ENCODE data around the gene SPECC1L.
A peak's percentile ranks its signal among the peaks of the same experiment; 100 is the strongest.

Gene SPECC1L

GRCh38 chr22:24414523-24414922 lies 143.9 kb downstream of the SPECC1L start:
- Histone ChIP-seq H3K27ac (ENCODE audit: low read length) (no peak overlapping the region), H3K4me3 (ENCODE audit: low read depth in 1 of 2, low read length in 2 of 2) (no peak overlapping the region), H2AFZ (ENCODE audit: low read depth, low read length) (no peak overlapping the region), H3K79me2 (ENCODE audit: insufficient read depth, low read length) (no peaks in the 10 kb centered on the region), H3K27me3 (ENCODE audit: insufficient read depth, low read length, poor library complexity) (no peaks in the 10 kb centered on the region), H3K4me1 (ENCODE audit: insufficient read depth, low read length) (no peaks in the 10 kb centered on the region), H3K36me3 (ENCODE audit: insufficient read depth, low read length) (peaks cover 64% of the 10 kb centered on the region), H3K9ac (ENCODE audit: low read depth, low read length) (no peak overlapping the region), H3K4me2 (ENCODE audit: insufficient read depth, low read length) (no peak overlapping the region), H3K9me3 (ENCODE audit: insufficient read depth, low read length, severe bottlenecking) (no peaks in the 10 kb centered on the region), H4K20me1 (ENCODE audit: insufficient read depth, low read length) (0 out of 2 replicates have a peak, but pooled peaks cover 4% of the 10 kb centered on the region)
- ATAC-seq (ENCODE audit: insufficient read depth, low read depth) (no peak), DNase-seq (no peak)
- TF ChIP-seq, protein P1, sequence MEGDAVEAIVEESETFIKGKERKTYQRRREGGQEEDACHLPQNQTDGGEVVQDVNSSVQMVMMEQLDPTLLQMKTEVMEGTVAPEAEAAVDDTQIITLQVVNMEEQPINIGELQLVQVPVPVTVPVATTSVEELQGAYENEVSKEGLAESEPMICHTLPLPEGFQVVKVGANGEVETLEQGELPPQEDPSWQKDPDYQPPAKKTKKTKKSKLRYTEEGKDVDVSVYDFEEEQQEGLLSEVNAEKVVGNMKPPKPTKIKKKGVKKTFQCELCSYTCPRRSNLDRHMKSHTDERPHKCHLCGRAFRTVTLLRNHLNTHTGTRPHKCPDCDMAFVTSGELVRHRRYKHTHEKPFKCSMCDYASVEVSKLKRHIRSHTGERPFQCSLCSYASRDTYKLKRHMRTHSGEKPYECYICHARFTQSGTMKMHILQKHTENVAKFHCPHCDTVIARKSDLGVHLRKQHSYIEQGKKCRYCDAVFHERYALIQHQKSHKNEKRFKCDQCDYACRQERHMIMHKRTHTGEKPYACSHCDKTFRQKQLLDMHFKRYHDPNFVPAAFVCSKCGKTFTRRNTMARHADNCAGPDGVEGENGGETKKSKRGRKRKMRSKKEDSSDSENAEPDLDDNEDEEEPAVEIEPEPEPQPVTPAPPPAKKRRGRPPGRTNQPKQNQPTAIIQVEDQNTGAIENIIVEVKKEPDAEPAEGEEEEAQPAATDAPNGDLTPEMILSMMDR (IDR thresholded peaks at IDR 0.05; ENCODE audit: borderline replicate concordance, extremely low read depth, low read length, poor library complexity, severe bottlenecking), result no peak
- no peak for TF ChIP-seq EZH2 (IDR thresholded peaks at IDR 0.05; ENCODE audit: borderline replicate concordance, low read depth, low read length, severe bottlenecking)

- H3K27ac ChIP-seq (ENCODE audit: low read length), result 0 out of 2 replicates have a peak overlapping the region, but pooled peaks have one; percentile 10
These were observed 144.6 kb downstream of the SPECC1L start for GRCh38 chr22:24414984-24415945.

GRCh38 chr22:24416095-24416494 lies 145.5 kb downstream of the SPECC1L start:
- Histone ChIP-seq H2AFZ (ENCODE audit: low read depth, low read length) (no peak overlapping the region), H3K79me2 (ENCODE audit: insufficient read depth, low read length) (no peaks in the 10 kb centered on the region), H4K20me1 (ENCODE audit: insufficient read depth, low read length) (peaks cover 4% of the 10 kb centered on the region; the same call in 1 of the 2 replicates), H3K27me3 (ENCODE audit: insufficient read depth, low read length, poor library complexity) (no peaks in the 10 kb centered on the region), H3K27ac (ENCODE audit: low read length) (no peak overlapping the region), H3K36me3 (ENCODE audit: insufficient read depth, low read length) (peaks cover 63% of the 10 kb centered on the region), H3K9ac (ENCODE audit: low read depth, low read length) (no peak overlapping the region), H3K4me2 (ENCODE audit: insufficient read depth, low read length) (no peak overlapping the region), H3K9me3 (ENCODE audit: insufficient read depth, low read length, severe bottlenecking) (no peaks in the 10 kb centered on the region), H3K4me3 (ENCODE audit: low read depth in 1 of 2, low read length in 2 of 2) (no peak overlapping the region), H3K4me1 (ENCODE audit: insufficient read depth, low read length) (no peaks in the 10 kb centered on the region)
- no peak for DNase-seq
- no peak for ATAC-seq (ENCODE audit: insufficient read depth, low read depth)
- TF ChIP-seq, protein P1 (IDR thresholded peaks at IDR 0.05; ENCODE audit: borderline replicate concordance, extremely low read depth, low read length, poor library complexity, severe bottlenecking), result no peak
- no peak for TF ChIP-seq EZH2 (IDR thresholded peaks at IDR 0.05; ENCODE audit: borderline replicate concordance, low read depth, low read length, severe bottlenecking)

More at GRCh38 chr22:24414984-24415945, 144.6 kb downstream of the SPECC1L start:
- Histone ChIP-seq H2AFZ (ENCODE audit: low read depth, low read length) (no peak overlapping the region), H3K4me3 (ENCODE audit: low read depth in 1 of 2, low read length in 2 of 2) (no peak overlapping the region), H3K9me3 (ENCODE audit: insufficient read depth, low read length, severe bottlenecking) (no peaks in the 10 kb centered on the region), H3K4me2 (ENCODE audit: insufficient read depth, low read length) (no peak overlapping the region), H3K4me1 (ENCODE audit: insufficient read depth, low read length) (no peaks in the 10 kb centered on the region), H3K27me3 (ENCODE audit: insufficient read depth, low read length, poor library complexity) (no peaks in the 10 kb centered on the region), H4K20me1 (ENCODE audit: insufficient read depth, low read length) (no peaks in the 10 kb centered on the region), H3K36me3 (ENCODE audit: insufficient read depth, low read length) (peaks cover 64% of the 10 kb centered on the region), H3K9ac (ENCODE audit: low read depth, low read length) (no peak overlapping the region), H3K79me2 (ENCODE audit: insufficient read depth, low read length) (no peaks in the 10 kb centered on the region)
- ATAC-seq (ENCODE audit: insufficient read depth, low read depth) (no peak), DNase-seq (no peak)
- TF ChIP-seq EZH2 (IDR thresholded peaks at IDR 0.05; ENCODE audit: borderline replicate concordance, low read depth, low read length, severe bottlenecking), result no peak
- TF ChIP-seq, protein P1 (IDR thresholded peaks at IDR 0.05; ENCODE audit: borderline replicate concordance, extremely low read depth, low read length, poor library complexity, severe bottlenecking), result no peak
